K562 (cell line): ENCODE data around the gene F12. TPM values are rescaled to one million over a fixed set of nuclear protein-coding genes. Genes with fewer than 3 reads are reported as not detected.

ENCODE experiments used
- ATAC-seq: fragments of 200-7000 bp; cut with Tn5 transposase; 3 replicates; pipeline ENCODE4 v1.9.1; 2020; ENCODE audit warnings: moderate library complexity
- BruUV-seq: library from RNA; stranded (reverse); fragments of 400-500 nt; replicated peaks from 2 replicates; lab custom pipeline; 2021; lab: Mats Ljungman, UMichigan
- CTCF ChIA-PET: fragments of 300-600 bp; formaldehyde crosslinking; extraction: SDS; loops from one replicate; lab custom pipeline; 2021; ENCODE audit warnings: low intra/inter-chr PET ratio; lab: Yijun Ruan, JAX
- POLR2A ChIA-PET: fragments of 300-600, 350-650 bp; sonication (Branson Sonifier 250); formaldehyde crosslinking; extraction: SDS; loops from one replicate; lab custom pipeline; 2021; ENCODE audit warnings: antibody characterized with exemption, inconsistent platforms; lab: Yijun Ruan, JAX
- DNase-seq, 4 experiments: peaks; one replicate each; pipeline versions ENCODE4 v3.0.0 to v3.0.0-alpha.2; 2011 to 2018; ENCODE audit warnings: low spot score in 3 of 4, mixed read lengths in 3 of 4; ENCODE audit errors: extremely low read depth in 1 of 4
- FAIRE-seq: peaks from 2 replicates; lab custom pipeline; 2011; peaks lifted over from hg19 to GRCh38; lab: Jason Lieb, UNC
- H2AFZ ChIP-seq: 2 replicates; pipeline ENCODE4 v1.6.0; 2011; ENCODE audit warnings: low read depth, low read length, control low read depth, inconsistent platforms
- H3K27ac ChIP-seq: fragments of 200-600 bp; 3 replicates; pipeline ENCODE4 v1.8.0; 2011; ENCODE audit warnings: low read depth, mild to moderate bottlenecking, control low read depth, inconsistent platforms, low read length, moderate library complexity, mixed read lengths; ENCODE audit errors: extremely low read depth
- H3K27me3 ChIP-seq, 2 experiments: fragments of 300-600 bp in 1 of 2; 2 replicates in 1 of 2; 3 replicates in 1 of 2; pipeline versions ENCODE4 v1.6.0 to v1.8.0; 2011; ENCODE audit warnings: inconsistent platforms in 2 of 2, low read length in 2 of 2, mild to moderate bottlenecking in 1 of 2, mixed read lengths in 1 of 2, moderate library complexity in 1 of 2; ENCODE audit not compliant: control insufficient read depth in 2 of 2, insufficient read depth in 2 of 2
- H3K36me3 ChIP-seq: fragments of 300-600 bp; 3 replicates; pipeline ENCODE4 v1.8.0; 2011; ENCODE audit warnings: mild to moderate bottlenecking, low read length, inconsistent platforms; ENCODE audit not compliant: control insufficient read depth, insufficient read depth
- H3K4me1 ChIP-seq, 2 experiments: fragments of 200-600 bp in 1 of 2; replicated peaks in 1 of 2; 2 replicates in 1 of 2; 3 replicates in 1 of 2; pipeline versions ENCODE4 v1.5.1 to v1.8.0; 2011; ENCODE audit warnings: inconsistent platforms in 2 of 2, low read length in 2 of 2, mild to moderate bottlenecking in 1 of 2, mixed read lengths in 1 of 2, moderate library complexity in 1 of 2; ENCODE audit not compliant: control insufficient read depth in 2 of 2, insufficient read depth in 2 of 2
- H3K4me2 ChIP-seq: 2 replicates; pipeline ENCODE4 v1.6.1; 2011; ENCODE audit warnings: low read length, control low read depth, inconsistent platforms, mixed read lengths; ENCODE audit not compliant: insufficient read depth
- H3K4me3 ChIP-seq: fragments of 200-600 bp; sonication (generic), shearing (Covaris generic); 2 replicates; pipeline ENCODE4 v1.5.1; 2016; ENCODE audit warnings: control low read depth, inconsistent platforms
- H3K79me2 ChIP-seq: fragments of 200-600 bp; 3 replicates; pipeline ENCODE4 v1.8.0; 2011; ENCODE audit warnings: low read length, inconsistent platforms; ENCODE audit not compliant: control insufficient read depth, insufficient read depth
- H3K9ac ChIP-seq, 2 experiments: 2 replicates each; pipeline versions ENCODE4 v1.6.0 to v1.6.1; 2011; ENCODE audit warnings: low read depth in 2 of 2, low read length in 2 of 2, control low read depth in 1 of 2, inconsistent platforms in 1 of 2, mild to moderate bottlenecking in 1 of 2, mixed read lengths in 1 of 2; ENCODE audit not compliant: insufficient read depth in 1 of 2
- H3K9me1 ChIP-seq: one replicate; pipeline ENCODE4 v1.6.0; 2011; ENCODE audit warnings: inconsistent platforms, mild to moderate bottlenecking, low read length, moderate library complexity; ENCODE audit not compliant: control insufficient read depth, insufficient read depth
- H3K9me3 ChIP-seq: replicated peaks from 2 replicates; pipeline ENCODE4 v1.5.1; 2011; ENCODE audit warnings: low read depth, low read length, inconsistent platforms; ENCODE audit not compliant: control insufficient read depth, insufficient read depth
- H4K20me1 ChIP-seq: replicated peaks from 2 replicates; pipeline ENCODE4 v1.6.1; 2011; ENCODE audit warnings: low read length, inconsistent platforms, mixed read lengths; ENCODE audit not compliant: control insufficient read depth, insufficient read depth
- CCAR2 ChIP-seq: fragments of 200-400 bp; formaldehyde crosslinking; IDR thresholded peaks from 2 replicates; pipeline ENCODE4 v1.6.1; 2017; ENCODE audit warnings: mild to moderate bottlenecking, low read depth, low read length
- E2F3 ChIP-seq: fragments of 250-450 bp; sonication (Bioruptor Pico); IDR thresholded peaks from 2 replicates; pipeline ENCODE4 v1.4.0; 2020; ENCODE audit warnings: mild to moderate bottlenecking
- ETV1 ChIP-seq: fragments of 450-650 bp; conservative IDR thresholded peaks from 2 replicates; pipeline ENCODE4 v1.6.1; 2016; ENCODE audit warnings: missing genetic modification characterization, control low read depth, low read depth, missing compliant biosample characterization
- FOXK2 ChIP-seq, 2 experiments: fragments of 450-650 bp; IDR thresholded peaks in 1 of 2; conservative IDR thresholded peaks in 1 of 2; 2 replicates each; pipeline ENCODE4 v1.6.1; 2016; ENCODE audit warnings: low read depth in 2 of 2, mild to moderate bottlenecking in 1 of 2
- NFIX ChIP-seq: fragments of 250-450 bp; sonication (Bioruptor Pico); IDR thresholded peaks from 2 replicates; pipeline ENCODE4 v1.4.0; 2020; ENCODE audit warnings: low read depth, mild to moderate bottlenecking, moderate library complexity
- PHF20 ChIP-seq: fragments of 450-650 bp; IDR thresholded peaks from 2 replicates; pipeline ENCODE4 v1.6.1; 2018; ENCODE audit not compliant: partially characterized antibody
- SMARCE1 ChIP-seq: fragments of 450-650 bp; IDR thresholded peaks from 2 replicates; pipeline ENCODE4 v1.7.1; 2016; ENCODE audit warnings: mild to moderate bottlenecking
- TSC22D4 ChIP-seq: fragments of 450-650 bp; IDR thresholded peaks from 2 replicates; pipeline ENCODE4 v1.6.1; 2016; ENCODE audit warnings: missing genetic modification characterization, missing biosample characterization, control low read depth
- ZFX ChIP-seq: sonication (generic); formaldehyde crosslinking; IDR thresholded peaks from 2 replicates; pipeline ENCODE4 v1.8.0; 2022; ENCODE audit warnings: mild to moderate bottlenecking, missing genetic modification reagents, moderate library complexity
- ZNF124 ChIP-seq: sonication (generic); formaldehyde crosslinking; IDR thresholded peaks from 2 replicates; pipeline ENCODE4 v1.8.1; 2022; ENCODE audit warnings: missing genetic modification reagents
- ZNF717 ChIP-seq: fragments of 250-450 bp; sonication (Bioruptor Pico); IDR thresholded peaks from 2 replicates; pipeline ENCODE4 v1.5.0; 2021
- WGBS: fragments of 100-300 bp; shearing (Covaris generic); methylation state at CpG from one replicate; pipeline ENCODE4 v1.1.6; 2016; ENCODE audit warnings: low coverage, mixed read lengths; ENCODE audit not compliant: insufficient coverage; ENCODE audit errors: missing lambda C conversion rate; 5-methylcytosine and 5-hydroxymethylcytosine counted together
- in situ Hi-C: fragments of 300-500 bp; cut with MboI; formaldehyde crosslinking; loops from 4 replicates; pipeline ENCODE4 v1.15.0; 2018; ENCODE audit warnings: inconsistent platforms, mixed read lengths
- intact Hi-C: fragments of 100-400 bp; cut with micrococcal nuclease; formaldehyde crosslinking; loops from 2 replicates; pipeline ENCODE4 v1.14.2; 2022
- polyA plus RNA-seq, 8 experiments: library from polyadenylated mRNA; depleted of rRNA in 4 of 8; stranded (reverse) in 5 of 8; unstranded in 3 of 8; fragments of >200 nt; fragmentation: Nextera tagmentation in 2 of 8; fragmentation: Illumina TruSeq in 1 of 8; extraction: Ambion mirVana in 2 of 8; extraction: Trizol in 1 of 8; gene quantifications; 2 replicates each; pipeline versions ENCODE4 v1.2.1 to v1.2.3, GENCODE V29; 2011 to 2014; ENCODE audit warnings: inconsistent platforms in 1 of 8, missing spikeins in 1 of 8
- total RNA-seq, 7 experiments: library from RNA; depleted of rRNA in 6 of 7; stranded (reverse); fragments of >200 nt in 6 of 7; fragmentation: Illumina TruSeq in 2 of 7; extraction: Trizol in 2 of 7; gene quantifications; 2 replicates each; pipeline versions ENCODE4 v1.2.1 to v1.2.3, GENCODE V29; 2011 to 2021; ENCODE audit warnings: low replicate concordance in 1 of 7
- TF ChIP-seq, protein P1 (sequence below): fragments of 450-650 bp; formaldehyde crosslinking; IDR thresholded peaks from 2 replicates; pipeline ENCODE4 v1.4.0; 2022; ENCODE audit warnings: missing genetic modification characterization
- TF ChIP-seq, protein P2 (sequence below): fragments of 450-650 bp; IDR thresholded peaks from 2 replicates; pipeline ENCODE4 v1.6.1; 2016; ENCODE audit warnings: antibody characterized with exemption
- TF ChIP-seq, protein P3 (sequence below): sonication (generic); formaldehyde crosslinking; IDR thresholded peaks from 2 replicates; pipeline ENCODE4 v1.8.1; 2022; ENCODE audit warnings: missing genetic modification reagents
- TF ChIP-seq, protein P4 (sequence below): fragments of 200-800 bp; sonication (Bioruptor generic); IDR thresholded peaks from 2 replicates; pipeline ENCODE4 v1.6.1; 2017; ENCODE audit warnings: missing genetic modification characterization, missing compliant biosample characterization

Gene F12
- total and polyA plus RNA-seq, 9 of the 15 experiments (the other 6 are each of a cell fraction or from before 2014, with no cell fraction given), result 0.59 to 18.3 (median 3.6) TPM

DNA sequence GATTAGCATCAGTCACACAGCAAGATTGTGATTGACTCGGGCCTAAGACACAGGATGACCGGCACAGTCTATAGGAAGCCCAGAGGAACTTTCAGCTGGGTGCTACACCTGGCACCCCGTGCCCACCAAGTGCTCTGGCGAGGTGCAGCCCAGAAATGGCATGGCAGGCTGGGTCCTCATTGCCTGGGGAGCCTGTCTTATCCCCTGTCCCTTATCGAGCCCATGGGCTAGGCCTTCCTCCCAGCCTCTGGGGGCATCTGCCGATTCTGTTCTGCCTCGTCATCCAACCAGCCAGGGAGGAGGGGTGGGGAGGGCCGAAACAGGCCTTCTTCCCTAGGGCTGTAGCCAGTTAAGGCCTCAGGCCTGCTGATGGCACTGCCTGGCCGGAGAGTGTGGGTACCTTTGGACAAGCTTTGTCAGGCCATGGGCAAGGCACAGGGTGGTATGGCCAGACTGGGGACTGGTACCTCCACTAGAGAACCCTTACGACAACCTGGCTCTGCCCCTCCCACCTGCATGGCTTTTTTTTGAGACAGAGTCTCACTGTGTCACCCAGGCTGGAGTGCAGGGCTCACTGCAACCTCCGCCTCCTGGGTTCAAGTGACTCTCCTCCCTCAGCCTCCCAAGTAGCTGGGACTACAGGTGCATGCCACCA lies 18.7 kb upstream of the F12 start (continued):
- TF ChIP-seq TSC22D4 (tag) (no peak), ZNF717 (no peak), ZFX (CRISPR knock-in tag) (peak; percentile 77)

DNA sequence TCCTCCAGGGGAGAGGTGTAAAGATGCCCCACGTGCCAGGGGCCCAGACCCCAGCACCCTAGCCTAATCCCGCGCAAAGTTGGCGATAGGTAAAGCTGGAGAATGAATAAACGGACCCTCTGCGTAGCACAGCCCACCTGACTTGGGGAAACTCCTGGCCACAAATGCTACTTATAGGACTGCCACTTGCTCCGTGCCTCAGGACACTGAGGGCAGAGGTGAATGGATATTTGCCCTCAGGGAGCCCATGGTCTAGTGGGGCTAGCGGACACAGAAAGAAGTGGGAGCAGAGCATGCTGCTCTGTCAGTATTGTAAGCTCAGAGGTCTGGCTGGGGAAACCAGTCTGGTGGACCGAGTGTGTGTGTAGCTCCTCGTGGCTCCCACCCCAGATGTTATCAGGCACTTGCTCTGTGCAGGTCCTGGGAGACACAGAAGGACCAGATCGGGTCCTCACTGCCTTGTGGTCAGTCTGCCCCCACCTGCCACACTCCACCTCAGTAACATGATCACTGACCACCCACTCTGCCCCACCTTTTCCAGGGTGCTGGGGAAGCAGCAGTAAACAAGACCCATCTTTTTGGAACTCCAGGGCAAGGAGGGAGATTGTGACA lies 18.0 kb upstream of the F12 start:
- Histone ChIP-seq H3K79me2 (peaks cover 50% of the 10 kb centered on the region), H3K4me2 (peak overlapping the region; percentile 98), H3K4me1 (peaks cover 30 to 66% of the 10 kb centered on the region in 2 experiments), H3K9me3 (no peaks in the 10 kb centered on the region), H4K20me1 (peaks cover 22% of the 10 kb centered on the region; the same call in 1 of the 2 replicates), H3K27me3 (no peaks in the 10 kb centered on the region), H3K9me1 (no peaks in the 10 kb centered on the region), H3K27ac (peak overlapping the region; percentile 98), H2AFZ (no peak overlapping the region), H3K9ac (peak overlapping the region; percentile 96 to 97), H3K36me3 (peaks cover 51% of the 10 kb centered on the region; the same call in 2 of the 3 replicates), H3K4me3 (peak overlapping the region; percentile 91)
- in situ Hi-C loops (no loop called here), intact Hi-C loops (loop anchor here (2.0 kb wide), 1 partner anchor 27 kb away; no protein-coding TSS in a partner anchor)
- POLR2A ChIA-PET, result interaction anchor here (0.6 to 10.8 kb wide), 19 partner anchors 9 to 670 kb away, joined by 3 to 210 read pairs (median 4); partner anchors contain the start of gene PRR7
- WGBS, result 2% methylated on average over 11 of the region's 11 CpGs
- peak; percentile 25 for ATAC-seq
- peak; percentile 70 to 82 (median 74) for DNase-seq
- FAIRE-seq, result no peak
- BruUV-seq, result TSS peak; percentile 64
- CTCF ChIA-PET, result no interaction called here
- TF ChIP-seq ETV1 (tag) (no peak), ZNF124 (CRISPR knock-in tag) (no peak), FOXK2 (conservative IDR thresholded peaks at IDR 0.05 in 1 of 2, IDR thresholded peaks at IDR 0.05 in 1 of 2; ENCODE audit: low read depth in 2 of 2) (no peak), E2F3 (CRISPR knock-in tag) (no peak), CCAR2 (no peak), NFIX (CRISPR knock-in tag) (no peak), SMARCE1 (0 out of 2 replicates have a peak, but pooled peaks have one; percentile 3), PHF20 (peak; percentile 31)
- TF ChIP-seq, protein P1, sequence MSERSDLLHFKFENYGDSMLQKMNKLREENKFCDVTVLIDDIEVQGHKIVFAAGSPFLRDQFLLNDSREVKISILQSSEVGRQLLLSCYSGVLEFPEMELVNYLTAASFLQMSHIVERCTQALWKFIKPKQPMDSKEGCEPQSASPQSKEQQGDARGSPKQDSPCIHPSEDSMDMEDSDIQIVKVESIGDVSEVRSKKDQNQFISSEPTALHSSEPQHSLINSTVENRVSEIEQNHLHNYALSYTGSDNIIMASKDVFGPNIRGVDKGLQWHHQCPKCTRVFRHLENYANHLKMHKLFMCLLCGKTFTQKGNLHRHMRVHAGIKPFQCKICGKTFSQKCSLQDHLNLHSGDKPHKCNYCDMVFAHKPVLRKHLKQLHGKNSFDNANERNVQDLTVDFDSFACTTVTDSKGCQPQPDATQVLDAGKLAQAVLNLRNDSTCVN (CRISPR knock-in tag), result no peak
- TF ChIP-seq, protein P2, sequence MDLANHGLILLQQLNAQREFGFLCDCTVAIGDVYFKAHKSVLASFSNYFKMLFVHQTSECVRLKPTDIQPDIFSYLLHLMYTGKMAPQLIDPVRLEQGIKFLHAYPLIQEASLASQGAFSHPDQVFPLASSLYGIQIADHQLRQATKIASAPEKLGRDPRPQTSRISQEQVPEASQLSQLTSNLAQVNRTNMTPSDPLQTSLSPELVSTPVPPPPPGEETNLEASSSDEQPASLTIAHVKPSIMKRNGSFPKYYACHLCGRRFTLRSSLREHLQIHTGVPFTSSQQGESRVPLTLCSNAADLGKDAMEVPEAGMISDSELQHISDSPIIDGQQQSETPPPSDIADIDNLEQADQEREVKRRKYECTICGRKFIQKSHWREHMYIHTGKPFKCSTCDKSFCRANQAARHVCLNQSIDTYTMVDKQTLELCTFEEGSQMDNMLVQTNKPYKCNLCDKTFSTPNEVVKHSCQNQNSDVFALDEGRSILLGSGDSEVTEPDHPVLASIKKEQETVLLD, result peak; percentile 11; the same call in 1 of the 2 replicates
- TF ChIP-seq, protein P3, sequence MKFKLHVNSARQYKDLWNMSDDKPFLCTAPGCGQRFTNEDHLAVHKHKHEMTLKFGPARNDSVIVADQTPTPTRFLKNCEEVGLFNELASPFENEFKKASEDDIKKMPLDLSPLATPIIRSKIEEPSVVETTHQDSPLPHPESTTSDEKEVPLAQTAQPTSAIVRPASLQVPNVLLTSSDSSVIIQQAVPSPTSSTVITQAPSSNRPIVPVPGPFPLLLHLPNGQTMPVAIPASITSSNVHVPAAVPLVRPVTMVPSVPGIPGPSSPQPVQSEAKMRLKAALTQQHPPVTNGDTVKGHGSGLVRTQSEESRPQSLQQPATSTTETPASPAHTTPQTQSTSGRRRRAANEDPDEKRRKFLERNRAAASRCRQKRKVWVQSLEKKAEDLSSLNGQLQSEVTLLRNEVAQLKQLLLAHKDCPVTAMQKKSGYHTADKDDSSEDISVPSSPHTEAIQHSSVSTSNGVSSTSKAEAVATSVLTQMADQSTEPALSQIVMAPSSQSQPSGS (CRISPR knock-in tag), result no peak
- TF ChIP-seq, protein P4, sequence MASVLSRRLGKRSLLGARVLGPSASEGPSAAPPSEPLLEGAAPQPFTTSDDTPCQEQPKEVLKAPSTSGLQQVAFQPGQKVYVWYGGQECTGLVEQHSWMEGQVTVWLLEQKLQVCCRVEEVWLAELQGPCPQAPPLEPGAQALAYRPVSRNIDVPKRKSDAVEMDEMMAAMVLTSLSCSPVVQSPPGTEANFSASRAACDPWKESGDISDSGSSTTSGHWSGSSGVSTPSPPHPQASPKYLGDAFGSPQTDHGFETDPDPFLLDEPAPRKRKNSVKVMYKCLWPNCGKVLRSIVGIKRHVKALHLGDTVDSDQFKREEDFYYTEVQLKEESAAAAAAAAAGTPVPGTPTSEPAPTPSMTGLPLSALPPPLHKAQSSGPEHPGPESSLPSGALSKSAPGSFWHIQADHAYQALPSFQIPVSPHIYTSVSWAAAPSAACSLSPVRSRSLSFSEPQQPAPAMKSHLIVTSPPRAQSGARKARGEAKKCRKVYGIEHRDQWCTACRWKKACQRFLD (CRISPR knock-in tag), result peak; percentile 61; the same call in 1 of the 2 replicates
